Activated CD4-positive, alpha-beta T cell treated with anti-CD3 and anti-CD28 coated beads, Interleukin-2, amount 10 ng/mL, durations not matched to agents 7 days and 5 days (primary cell): Measurements from ENCODE around the gene MSRB3. TPM values are rescaled to one million over a fixed set of nuclear protein-coding genes. Genes with fewer than 3 reads are reported as not detected.
A peak's percentile ranks its signal among the peaks of the same experiment; 100 is the strongest.
"Not testable (repeated sequence)": the region's sequence is repeated elsewhere in the genome, so short reads cannot be mapped to it uniquely, and the experiment has no call there.

ENCODE experiments used
- CTCF ChIA-PET: fragments of 350-600 bp; sonication (Branson Sonifier 250); formaldehyde crosslinking; loops from one replicate; lab custom pipeline; 2021; ENCODE audit warnings: antibody characterized with exemption; lab: Charles Lee
- POLR2A ChIA-PET: fragments of 350-600 bp; sonication (Branson Sonifier 250); formaldehyde crosslinking; loops from one replicate; lab custom pipeline; 2021; ENCODE audit warnings: antibody characterized with exemption; lab: Charles Lee
- DNase-seq: peaks from one replicate; pipeline ENCODE4 v3.0.0-alpha.2; 2020
- H3K27ac Mint-ChIP-seq: one replicate; pipeline ENCODE4 v1.8.0; 2021; ENCODE audit warnings: mild to moderate bottlenecking, moderate library complexity, mixed read lengths
- H3K27me3 Mint-ChIP-seq: one replicate; pipeline ENCODE4 v1.8.0; 2021; ENCODE audit warnings: mixed read lengths
- H3K36me3 Mint-ChIP-seq: one replicate; pipeline ENCODE4 v1.8.0; 2021; ENCODE audit warnings: low read depth, mixed read lengths
- H3K4me1 Mint-ChIP-seq: one replicate; pipeline ENCODE4 v1.8.0; 2021; ENCODE audit warnings: mixed read lengths
- H3K4me3 Mint-ChIP-seq: one replicate; pipeline ENCODE4 v1.8.0; 2021; ENCODE audit warnings: mild to moderate bottlenecking, moderate library complexity, mixed read lengths
- H3K9me3 Mint-ChIP-seq: one replicate; pipeline ENCODE4 v1.8.0; 2021; ENCODE audit warnings: mixed read lengths
- total RNA-seq, 2 experiments: library from RNA; stranded (reverse); gene quantifications; one replicate each; pipeline ENCODE4 v1.2.3, GENCODE V29; 2021

Gene MSRB3
- total RNA-seq, 2 experiments from 2014 or later = not detected

- ChIA-PET CTCF (no interaction called here), POLR2A (no interaction called here)
- Mint-ChIP-seq H3K27me3 (peaks cover 44% of the 10 kb centered on the region), H3K4me1 (peaks cover 3% of the 10 kb centered on the region), H3K36me3 (peaks cover 1% of the 10 kb centered on the region), H3K4me3 (no peak overlapping the region), H3K27ac (no peak overlapping the region), H3K9me3 (no peaks in the 10 kb centered on the region)
- no peak for DNase-seq
Observed at GRCh38 chr12:65274602-65275272, 3.7 kb upstream of the MSRB3 start.

GRCh38 chr12:65275627-65276026 lies 2.9 kb upstream of the MSRB3 start:
- H3K27me3 Mint-ChIP-seq = peaks cover 51% of the 10 kb centered on the region
- H3K4me1 Mint-ChIP-seq = peaks cover 3% of the 10 kb centered on the region
- CTCF ChIA-PET = no interaction called here
- DNase-seq = no peak
- peaks cover 1% of the 10 kb centered on the region for H3K36me3 Mint-ChIP-seq
- H3K4me3 Mint-ChIP-seq = no peak overlapping the region
- no peak overlapping the region for H3K27ac Mint-ChIP-seq
- H3K9me3 Mint-ChIP-seq = no peaks in the 10 kb centered on the region
- POLR2A ChIA-PET = no interaction called here

DNA sequence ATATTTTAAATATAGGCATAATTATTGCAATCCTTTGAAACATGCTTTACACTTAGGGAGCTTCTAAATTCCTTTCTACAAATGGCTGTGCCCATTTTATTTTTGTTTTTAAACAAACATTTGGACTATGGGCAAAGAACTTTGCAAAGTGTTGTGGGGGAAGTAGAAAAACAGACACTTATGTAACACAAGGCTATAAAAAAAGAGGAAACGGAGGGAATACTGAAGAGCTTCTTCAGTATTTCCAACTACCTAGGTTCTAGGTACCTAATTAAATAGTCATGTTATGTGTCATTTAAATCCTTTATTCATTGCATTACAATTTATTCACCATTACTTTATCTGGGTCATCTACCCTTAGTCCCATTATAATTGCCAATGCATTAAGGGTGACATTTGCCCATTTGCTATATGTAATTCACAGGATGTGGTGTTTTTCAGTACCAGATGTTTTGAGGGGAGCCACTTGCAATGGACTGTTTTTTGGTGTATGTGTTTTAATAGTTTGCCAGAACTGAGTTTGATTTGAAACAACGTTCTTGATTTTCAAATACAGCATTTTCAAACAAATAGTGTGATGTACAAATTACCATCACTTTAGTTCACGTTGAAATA lies 1.5 kb upstream of the MSRB3 start:
- Mint-ChIP-seq H3K27me3 (peaks cover 59% of the 10 kb centered on the region), H3K9me3 (no peaks in the 10 kb centered on the region), H3K4me3 (no peak overlapping the region), H3K27ac (no peak overlapping the region), H3K36me3 (peaks cover 1% of the 10 kb centered on the region), H3K4me1 (peaks cover 3% of the 10 kb centered on the region)
- no peak for DNase-seq
- ChIA-PET CTCF (no interaction called here), POLR2A (no interaction called here)

- Mint-ChIP-seq H3K36me3 (peaks cover 1% of the 10 kb centered on the region), H3K4me3 (peak overlapping the region; percentile 37)
- CTCF ChIA-PET = no interaction called here
Observed at GRCh38 chr12:65277994-65278575, 398 bp upstream of the MSRB3 start.

DNA sequence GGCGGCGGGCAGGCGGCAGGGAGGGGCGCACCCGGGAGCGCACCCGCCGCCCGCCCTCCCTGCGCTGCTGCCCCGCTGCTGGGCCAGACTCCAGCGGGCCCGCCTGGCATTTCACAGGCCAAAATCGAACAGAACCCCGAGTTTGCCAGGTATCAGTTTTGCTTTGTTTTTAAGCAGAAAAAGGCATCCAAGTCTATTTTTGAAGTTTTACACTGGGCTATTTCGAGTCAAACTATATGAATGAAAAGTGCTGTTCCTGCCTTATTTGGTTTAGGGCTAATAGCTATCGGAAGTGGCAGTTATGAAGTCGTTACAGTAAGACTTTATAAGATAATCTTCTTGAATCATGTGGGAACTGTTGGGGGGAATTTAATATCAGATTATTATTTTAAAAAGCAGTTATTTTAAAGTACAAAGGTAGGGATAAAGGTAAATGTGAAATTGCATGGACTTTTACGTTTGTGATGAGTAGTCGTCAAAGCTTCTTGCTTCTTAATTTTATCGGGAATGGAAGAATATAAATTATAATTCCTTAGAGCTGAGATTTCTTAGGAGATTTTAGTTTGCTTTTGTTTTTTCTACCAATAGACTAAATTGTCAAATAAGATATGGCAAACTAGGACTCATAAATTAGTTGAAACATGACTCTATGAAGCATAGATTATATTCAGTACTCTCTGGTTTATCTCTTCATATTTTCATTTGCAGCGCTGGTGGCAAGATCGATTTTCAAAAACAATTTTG lies 1.1 kb downstream of the MSRB3 start:
- DNase-seq = no peak
- Mint-ChIP-seq H3K27me3 (peaks cover 59% of the 10 kb centered on the region), H3K36me3 (peaks cover 1% of the 10 kb centered on the region), H3K9me3 (no peaks in the 10 kb centered on the region), H3K27ac (no peak overlapping the region), H3K4me3 (peak overlapping the region; percentile 49), H3K4me1 (peaks cover 3% of the 10 kb centered on the region)
- ChIA-PET CTCF (no interaction called here), POLR2A (no interaction called here)

More at GRCh38 chr12:65277994-65278575, 398 bp upstream of the MSRB3 start:
- POLR2A ChIA-PET = no interaction called here
- H3K27me3 Mint-ChIP-seq = peaks cover 63% of the 10 kb centered on the region
- no peak overlapping the region for H3K27ac Mint-ChIP-seq
- no peak for DNase-seq
- no peaks in the 10 kb centered on the region for H3K9me3 Mint-ChIP-seq
- H3K4me1 Mint-ChIP-seq = peaks cover 3% of the 10 kb centered on the region

DNA sequence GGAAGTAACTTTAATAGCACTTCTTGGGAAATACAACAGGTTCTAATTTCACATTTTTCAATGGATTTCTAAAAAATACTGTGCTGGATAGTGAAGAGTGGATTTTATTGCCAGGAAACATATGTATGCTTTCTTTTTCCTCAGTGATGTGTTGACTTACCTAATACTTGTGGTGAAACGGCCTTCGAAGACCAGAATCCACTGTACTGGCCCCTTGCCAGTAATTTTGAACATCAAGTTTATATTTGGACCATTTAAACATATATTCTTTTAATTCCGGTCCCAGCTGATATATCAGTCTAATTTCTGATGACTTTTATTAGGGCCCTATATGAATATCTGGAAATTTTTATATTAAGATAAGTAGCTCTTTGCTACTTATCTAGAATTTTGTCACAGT lies 1.8 kb downstream of the MSRB3 start:
- no peak for DNase-seq
- Mint-ChIP-seq H3K27ac (no peak overlapping the region), H3K4me3 (no peak overlapping the region), H3K36me3 (peaks cover 1% of the 10 kb centered on the region), H3K27me3 (peaks cover 56% of the 10 kb centered on the region), H3K4me1 (peaks cover 3% of the 10 kb centered on the region), H3K9me3 (no peaks in the 10 kb centered on the region)
- ChIA-PET CTCF (no interaction called here), POLR2A (interaction anchor here (0.5 kb wide), 1 partner anchor 14 kb away, joined by 3 read pairs; no protein-coding TSS in a partner anchor)

DNA sequence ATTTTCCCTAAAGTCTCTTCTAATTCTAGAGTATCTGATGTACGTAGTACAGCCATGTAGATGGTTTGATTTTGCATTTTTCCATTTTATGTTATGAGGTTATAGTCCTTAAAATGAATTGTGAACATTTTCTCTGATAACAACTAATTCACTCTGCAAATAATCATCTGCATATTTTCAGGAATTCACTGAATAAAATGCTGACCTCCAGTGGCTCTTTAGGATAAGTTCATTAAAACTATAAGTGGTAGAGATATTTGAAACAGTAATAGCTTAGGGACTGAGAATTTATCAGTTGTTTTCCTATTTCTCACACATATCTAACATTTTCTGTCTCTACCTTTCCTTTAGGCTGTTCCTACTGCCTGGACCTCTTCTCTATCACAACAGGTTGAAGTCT lies 4.4 kb downstream of the MSRB3 start:
- CTCF ChIA-PET = interaction anchor here (0.6 kb wide), 1 partner anchor 32 kb away, joined by 4 read pairs; no protein-coding TSS in a partner anchor
- H3K36me3 Mint-ChIP-seq = no peaks in the 10 kb centered on the region
- peaks cover 3% of the 10 kb centered on the region for H3K4me1 Mint-ChIP-seq
- no peak for DNase-seq
- H3K4me3 Mint-ChIP-seq = no peak overlapping the region
- no peak overlapping the region for H3K27ac Mint-ChIP-seq
- no peaks in the 10 kb centered on the region for H3K9me3 Mint-ChIP-seq
- POLR2A ChIA-PET = no interaction called here
- peaks cover 41% of the 10 kb centered on the region for H3K27me3 Mint-ChIP-seq

DNA sequence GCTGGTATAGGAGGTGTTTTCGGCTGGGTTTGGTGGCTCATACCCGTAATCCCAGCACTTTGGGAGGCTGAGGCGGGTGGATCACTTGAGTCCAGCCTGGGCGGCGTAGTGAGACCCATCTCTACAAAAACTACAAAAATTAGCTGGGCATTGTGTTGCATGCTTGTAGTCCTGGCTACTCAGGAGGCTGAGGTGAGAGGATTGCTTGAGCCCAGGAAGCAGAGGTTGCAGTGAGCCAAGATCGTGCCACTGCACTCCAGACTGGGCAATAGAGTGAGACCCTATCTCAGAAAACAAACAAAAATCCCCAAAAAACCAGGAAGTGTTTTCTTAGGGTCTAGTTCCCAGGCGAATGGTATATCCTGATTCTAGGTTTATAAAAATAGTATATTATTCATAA lies 7.0 kb downstream of the MSRB3 start:
- POLR2A ChIA-PET = not testable (repeated sequence)

GRCh38 chr12:65287426-65287825 lies 8.9 kb downstream of the MSRB3 start:
- H3K27ac Mint-ChIP-seq = no peak overlapping the region
- H3K4me1 Mint-ChIP-seq = no peaks in the 10 kb centered on the region
- CTCF ChIA-PET = no interaction called here

More for the DNA sequence above, 7.0 kb downstream of the MSRB3 start:
- H3K9me3 Mint-ChIP-seq, H3K27ac Mint-ChIP-seq, H3K36me3 Mint-ChIP-seq, H3K4me3 Mint-ChIP-seq, H3K4me1 Mint-ChIP-seq, DNase-seq, CTCF ChIA-PET: not testable (repeated sequence)
- H3K27me3 Mint-ChIP-seq = peaks cover 26% of the 10 kb centered on the region

GRCh38 chr12:65292241-65292640 lies 13.8 kb downstream of the MSRB3 start:
- CTCF ChIA-PET = no interaction called here
- no peaks in the 10 kb centered on the region for H3K36me3 Mint-ChIP-seq
- DNase-seq = no peak
- H3K9me3 Mint-ChIP-seq = no peaks in the 10 kb centered on the region
- no peaks in the 10 kb centered on the region for H3K4me1 Mint-ChIP-seq
- POLR2A ChIA-PET = no interaction called here
- no peak overlapping the region for H3K4me3 Mint-ChIP-seq
- H3K27me3 Mint-ChIP-seq = peaks cover 10% of the 10 kb centered on the region
- no peak overlapping the region for H3K27ac Mint-ChIP-seq

More at GRCh38 chr12:65287426-65287825, 8.9 kb downstream of the MSRB3 start:
- POLR2A ChIA-PET = no interaction called here
- H3K36me3 Mint-ChIP-seq = no peaks in the 10 kb centered on the region
- no peak overlapping the region for H3K4me3 Mint-ChIP-seq
- peaks cover 18% of the 10 kb centered on the region for H3K27me3 Mint-ChIP-seq
- DNase-seq = no peak
- no peaks in the 10 kb centered on the region for H3K9me3 Mint-ChIP-seq

DNA sequence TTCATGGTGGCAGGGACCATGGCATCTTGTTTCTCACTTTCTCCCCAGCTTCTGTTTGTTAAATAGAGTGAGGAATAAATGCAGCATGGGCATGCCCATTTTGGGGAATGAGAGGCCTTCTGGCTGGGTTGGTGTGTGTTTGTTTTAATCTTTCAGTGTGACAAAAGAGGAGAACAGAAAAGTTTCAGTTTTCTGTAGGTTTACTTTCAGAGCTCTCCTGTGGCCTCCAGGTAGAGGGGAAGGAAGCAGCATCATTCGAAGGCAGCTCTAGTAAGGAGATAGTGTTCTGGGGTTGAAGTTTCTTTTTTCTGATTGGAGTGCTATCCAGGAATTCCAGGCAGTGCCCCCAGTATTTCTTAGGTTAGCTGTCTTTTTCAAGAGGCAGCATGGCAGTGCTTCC lies 15.3 kb downstream of the MSRB3 start:
- POLR2A ChIA-PET = interaction anchor here (0.7 kb wide), 1 partner anchor 13 kb away, joined by 3 read pairs; no protein-coding TSS in a partner anchor
- CTCF ChIA-PET = no interaction called here

DNA sequence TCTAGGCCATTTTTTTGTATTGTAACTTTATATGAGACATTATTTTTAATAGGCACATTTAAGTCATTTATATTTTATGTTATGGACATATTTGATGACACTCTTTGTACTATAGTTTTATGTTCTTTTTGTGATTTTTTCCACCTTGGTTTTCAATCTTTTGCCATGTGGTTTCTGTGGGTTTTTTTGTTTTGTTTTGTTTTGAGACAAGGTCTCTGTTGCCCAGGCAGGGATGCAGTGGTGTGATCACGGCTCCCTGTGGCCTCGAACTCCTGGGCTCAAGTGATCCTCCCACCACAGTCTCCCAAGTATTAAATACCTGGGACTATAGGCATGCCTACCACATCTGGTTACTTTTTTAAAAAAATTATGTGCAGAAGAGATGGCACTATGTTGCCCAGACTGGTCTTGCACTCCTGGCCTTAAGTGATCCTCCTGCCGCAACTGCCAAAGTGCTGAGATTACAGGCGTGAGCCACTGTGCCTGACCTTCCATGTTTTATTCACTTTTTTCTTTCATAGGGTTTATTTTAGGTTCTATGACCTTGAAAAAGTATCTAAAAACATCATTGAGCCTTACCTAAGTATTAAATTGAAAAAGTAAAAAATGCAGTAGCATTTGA lies 16.3 kb downstream of the MSRB3 start:
- no peak overlapping the region for H3K4me3 Mint-ChIP-seq
- no peaks in the 10 kb centered on the region for H3K9me3 Mint-ChIP-seq
- no peak overlapping the region for H3K27ac Mint-ChIP-seq
- no peaks in the 10 kb centered on the region for H3K36me3 Mint-ChIP-seq
- CTCF ChIA-PET = no interaction called here
- H3K4me1 Mint-ChIP-seq = no peaks in the 10 kb centered on the region
- POLR2A ChIA-PET = no interaction called here
- DNase-seq = no peak
- peaks cover 13% of the 10 kb centered on the region for H3K27me3 Mint-ChIP-seq

More for the DNA sequence above, 15.3 kb downstream of the MSRB3 start:
- no peaks in the 10 kb centered on the region for H3K9me3 Mint-ChIP-seq
- H3K27me3 Mint-ChIP-seq = peaks cover 9% of the 10 kb centered on the region
- H3K27ac Mint-ChIP-seq = no peak overlapping the region
- H3K4me1 Mint-ChIP-seq = no peaks in the 10 kb centered on the region
- DNase-seq = no peak
- no peaks in the 10 kb centered on the region for H3K36me3 Mint-ChIP-seq
- no peak overlapping the region for H3K4me3 Mint-ChIP-seq
